HepG2 (cell line): ENCODE results near the gene ERV3-1. TPM values are rescaled to one million over a fixed set of nuclear protein-coding genes. Genes with fewer than 3 reads are reported as not detected.

Experiments
- FOXO1 ChIP-seq: sonication (generic); formaldehyde crosslinking; IDR thresholded peaks from 2 replicates; pipeline ENCODE4 v1.4.0; 2020; ENCODE audit warnings: missing genetic modification reagents
- PAF1 ChIP-seq: IDR thresholded peaks from 2 replicates; pipeline ENCODE4 v1.6.1; 2016; ENCODE audit warnings: missing genetic modification reagents, missing compliant biosample characterization
- POLR2G ChIP-seq: fragments of 200-400 bp; formaldehyde crosslinking; IDR thresholded peaks from 2 replicates; pipeline ENCODE4 v1.6.1; 2018; ENCODE audit warnings: mild to moderate bottlenecking, low read depth, low read length, moderate library complexity
- RBAK ChIP-seq: sonication (generic); formaldehyde crosslinking; IDR thresholded peaks from 2 replicates; pipeline ENCODE4 v1.5.1; 2020; ENCODE audit warnings: mild to moderate bottlenecking, missing genetic modification reagents
- SOX6 ChIP-seq, 2 experiments: fragments of 450-650 bp in 1 of 2; sonication (generic) in 1 of 2; formaldehyde crosslinking in 1 of 2; IDR thresholded peaks; 2 replicates each; pipeline versions ENCODE4 v1.4.0 to v1.6.1; 2017 to 2020; ENCODE audit warnings: antibody characterized with exemption in 1 of 2, mild to moderate bottlenecking in 1 of 2, missing genetic modification reagents in 1 of 2
- ZNF335 ChIP-seq: sonication (generic); formaldehyde crosslinking; IDR thresholded peaks from 2 replicates; pipeline ENCODE4 v1.4.0; 2020; ENCODE audit warnings: missing genetic modification reagents
- ZNF367 ChIP-seq: sonication (generic); formaldehyde crosslinking; IDR thresholded peaks from 2 replicates; pipeline ENCODE4 v1.4.0; 2020; ENCODE audit warnings: missing genetic modification reagents, borderline replicate concordance
- ZNF777 ChIP-seq: sonication (generic); formaldehyde crosslinking; IDR thresholded peaks from 2 replicates; pipeline ENCODE4 v1.4.0; 2020; ENCODE audit warnings: missing genetic modification reagents
- ZNF816 ChIP-seq: sonication (generic); formaldehyde crosslinking; IDR thresholded peaks from 2 replicates; pipeline ENCODE4 v1.8.0; 2022; ENCODE audit warnings: missing genetic modification reagents, mild to moderate bottlenecking, borderline replicate concordance
- polyA plus RNA-seq, 8 experiments: library from polyadenylated mRNA; depleted of rRNA in 3 of 8; stranded (reverse) in 7 of 8; unstranded in 1 of 8; fragments of >200 nt; fragmentation: Illumina TruSeq in 4 of 8; extraction: Trizol in 4 of 8; gene quantifications; 2 replicates each; pipeline versions ENCODE4 v1.2.1 to v1.2.3, GENCODE V29; 2011 to 2016; ENCODE audit warnings: low read depth in 4 of 8, missing spikeins in 1 of 8, mixed read lengths in 1 of 8; ENCODE audit not compliant: insufficient read depth in 1 of 8
- total RNA-seq, 5 experiments: library from RNA; depleted of rRNA; stranded (reverse); fragments of >200 nt; fragmentation: Illumina TruSeq; extraction: Trizol; gene quantifications; 2 replicates each; pipeline ENCODE4 v1.2.3, GENCODE V29; 2016; ENCODE audit warnings: low read depth in 1 of 5
- TF ChIP-seq, protein P1 (sequence below): sonication (generic); formaldehyde crosslinking; IDR thresholded peaks from 2 replicates; pipeline ENCODE4 v1.8.0; 2022; ENCODE audit warnings: mild to moderate bottlenecking, missing genetic modification reagents, moderate library complexity
- TF ChIP-seq, protein P2 (sequence below): IDR thresholded peaks from 2 replicates; pipeline ENCODE4 v1.6.1; 2016; ENCODE audit warnings: missing compliant biosample characterization, missing genetic modification reagents, borderline replicate concordance
- TF ChIP-seq, protein P3 (sequence below): IDR thresholded peaks from 2 replicates; pipeline ENCODE4 v1.6.1; 2016
- TF ChIP-seq, protein P4 (sequence below), 2 experiments: IDR thresholded peaks; 2 replicates each; pipeline ENCODE4 v1.6.1; 2011 to 2012; ENCODE audit warnings: low read length in 2 of 2, borderline replicate concordance in 1 of 2, low read depth in 1 of 2, mild to moderate bottlenecking in 1 of 2, moderate library complexity in 1 of 2
- TF ChIP-seq, protein P5 (sequence below): sonication (generic); formaldehyde crosslinking; IDR thresholded peaks from 2 replicates; pipeline ENCODE4 v1.4.0; 2020; ENCODE audit warnings: mild to moderate bottlenecking, missing genetic modification reagents

Gene ERV3-1
- total and polyA plus RNA-seq, 2 of the 13 experiments (the other 11 are each of a cell fraction or from before 2014, with no cell fraction given) = 20.4 to 86.3 TPM

DNA sequence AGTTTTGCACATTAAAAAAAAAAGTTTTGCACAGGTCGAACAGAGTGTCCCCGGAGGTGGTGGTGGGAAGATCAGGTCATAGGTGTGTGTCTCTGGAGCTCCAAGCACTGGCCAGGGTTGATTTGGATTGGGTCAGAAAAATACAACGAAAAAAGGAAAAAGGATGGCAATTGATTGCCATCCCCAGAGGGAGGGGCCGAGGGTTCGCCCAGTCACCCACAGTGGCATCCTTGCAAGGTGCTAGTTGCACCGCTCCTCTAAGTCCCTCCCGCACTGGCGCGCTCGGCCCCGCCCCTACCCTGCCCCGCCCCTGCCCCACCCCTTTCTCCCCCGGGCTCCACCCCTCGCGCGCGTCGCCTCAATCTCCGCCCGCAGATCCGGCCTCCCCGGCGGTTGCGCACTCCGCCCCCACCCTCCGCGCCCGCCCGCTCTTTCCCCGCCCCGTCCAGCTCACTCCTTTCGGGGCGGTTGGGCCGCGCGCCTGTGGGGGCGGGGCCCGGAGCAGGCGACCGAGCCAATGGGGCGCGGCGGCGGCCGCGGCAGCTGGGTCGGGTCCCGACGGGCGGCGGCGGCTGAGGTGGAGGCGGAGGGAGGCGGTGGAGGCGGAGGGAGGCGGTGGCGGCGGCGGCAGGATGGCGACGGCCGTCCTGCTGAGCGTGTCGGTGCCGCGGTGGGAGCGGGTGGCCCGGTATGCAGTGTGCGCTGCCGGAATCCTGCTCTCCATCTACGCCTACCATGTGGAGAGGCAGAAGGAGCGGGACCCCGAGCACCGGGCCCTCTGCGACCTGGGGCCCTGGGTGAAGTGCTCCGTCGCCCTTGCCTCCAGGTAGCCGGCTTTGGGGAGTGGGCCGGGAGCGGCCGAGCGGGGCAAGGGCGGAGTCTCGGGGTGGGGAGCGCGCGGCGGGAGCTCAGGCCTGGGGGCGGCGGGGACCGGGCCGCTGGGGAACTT lies 31.5 kb upstream of the ERV3-1 start (continued):
- TF ChIP-seq, protein P1, sequence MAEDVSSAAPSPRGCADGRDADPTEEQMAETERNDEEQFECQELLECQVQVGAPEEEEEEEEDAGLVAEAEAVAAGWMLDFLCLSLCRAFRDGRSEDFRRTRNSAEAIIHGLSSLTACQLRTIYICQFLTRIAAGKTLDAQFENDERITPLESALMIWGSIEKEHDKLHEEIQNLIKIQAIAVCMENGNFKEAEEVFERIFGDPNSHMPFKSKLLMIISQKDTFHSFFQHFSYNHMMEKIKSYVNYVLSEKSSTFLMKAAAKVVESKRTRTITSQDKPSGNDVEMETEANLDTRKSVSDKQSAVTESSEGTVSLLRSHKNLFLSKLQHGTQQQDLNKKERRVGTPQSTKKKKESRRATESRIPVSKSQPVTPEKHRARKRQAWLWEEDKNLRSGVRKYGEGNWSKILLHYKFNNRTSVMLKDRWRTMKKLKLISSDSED = no peak
- TF ChIP-seq SOX6 (IDR thresholded peaks at IDR 0.05) = no peak
- no peak for TF ChIP-seq SOX6 (CRISPR knock-in tag; IDR thresholded peaks at IDR 0.05)
- TF ChIP-seq, protein P2, sequence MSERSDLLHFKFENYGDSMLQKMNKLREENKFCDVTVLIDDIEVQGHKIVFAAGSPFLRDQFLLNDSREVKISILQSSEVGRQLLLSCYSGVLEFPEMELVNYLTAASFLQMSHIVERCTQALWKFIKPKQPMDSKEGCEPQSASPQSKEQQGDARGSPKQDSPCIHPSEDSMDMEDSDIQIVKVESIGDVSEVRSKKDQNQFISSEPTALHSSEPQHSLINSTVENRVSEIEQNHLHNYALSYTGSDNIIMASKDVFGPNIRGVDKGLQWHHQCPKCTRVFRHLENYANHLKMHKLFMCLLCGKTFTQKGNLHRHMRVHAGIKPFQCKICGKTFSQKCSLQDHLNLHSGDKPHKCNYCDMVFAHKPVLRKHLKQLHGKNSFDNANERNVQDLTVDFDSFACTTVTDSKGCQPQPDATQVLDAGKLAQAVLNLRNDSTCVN (CRISPR knock-in tag) = no peak
- TF ChIP-seq, protein P3, sequence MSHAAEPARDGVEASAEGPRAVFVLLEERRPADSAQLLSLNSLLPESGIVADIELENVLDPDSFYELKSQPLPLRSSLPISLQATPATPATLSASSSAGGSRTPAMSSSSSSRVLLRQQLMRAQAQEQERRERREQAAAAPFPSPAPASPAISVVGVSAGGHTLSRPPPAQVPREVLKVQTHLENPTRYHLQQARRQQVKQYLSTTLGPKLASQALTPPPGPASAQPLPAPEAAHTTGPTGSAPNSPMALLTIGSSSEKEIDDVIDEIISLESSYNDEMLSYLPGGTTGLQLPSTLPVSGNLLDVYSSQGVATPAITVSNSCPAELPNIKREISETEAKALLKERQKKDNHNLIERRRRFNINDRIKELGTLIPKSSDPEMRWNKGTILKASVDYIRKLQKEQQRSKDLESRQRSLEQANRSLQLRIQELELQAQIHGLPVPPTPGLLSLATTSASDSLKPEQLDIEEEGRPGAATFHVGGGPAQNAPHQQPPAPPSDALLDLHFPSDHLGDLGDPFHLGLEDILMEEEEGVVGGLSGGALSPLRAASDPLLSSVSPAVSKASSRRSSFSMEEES (CRISPR knock-in tag) = no peak
- no peak for TF ChIP-seq PAF1 (CRISPR knock-in tag)
- TF ChIP-seq ZNF335 (CRISPR knock-in tag) = no peak
- TF ChIP-seq, protein P4, sequence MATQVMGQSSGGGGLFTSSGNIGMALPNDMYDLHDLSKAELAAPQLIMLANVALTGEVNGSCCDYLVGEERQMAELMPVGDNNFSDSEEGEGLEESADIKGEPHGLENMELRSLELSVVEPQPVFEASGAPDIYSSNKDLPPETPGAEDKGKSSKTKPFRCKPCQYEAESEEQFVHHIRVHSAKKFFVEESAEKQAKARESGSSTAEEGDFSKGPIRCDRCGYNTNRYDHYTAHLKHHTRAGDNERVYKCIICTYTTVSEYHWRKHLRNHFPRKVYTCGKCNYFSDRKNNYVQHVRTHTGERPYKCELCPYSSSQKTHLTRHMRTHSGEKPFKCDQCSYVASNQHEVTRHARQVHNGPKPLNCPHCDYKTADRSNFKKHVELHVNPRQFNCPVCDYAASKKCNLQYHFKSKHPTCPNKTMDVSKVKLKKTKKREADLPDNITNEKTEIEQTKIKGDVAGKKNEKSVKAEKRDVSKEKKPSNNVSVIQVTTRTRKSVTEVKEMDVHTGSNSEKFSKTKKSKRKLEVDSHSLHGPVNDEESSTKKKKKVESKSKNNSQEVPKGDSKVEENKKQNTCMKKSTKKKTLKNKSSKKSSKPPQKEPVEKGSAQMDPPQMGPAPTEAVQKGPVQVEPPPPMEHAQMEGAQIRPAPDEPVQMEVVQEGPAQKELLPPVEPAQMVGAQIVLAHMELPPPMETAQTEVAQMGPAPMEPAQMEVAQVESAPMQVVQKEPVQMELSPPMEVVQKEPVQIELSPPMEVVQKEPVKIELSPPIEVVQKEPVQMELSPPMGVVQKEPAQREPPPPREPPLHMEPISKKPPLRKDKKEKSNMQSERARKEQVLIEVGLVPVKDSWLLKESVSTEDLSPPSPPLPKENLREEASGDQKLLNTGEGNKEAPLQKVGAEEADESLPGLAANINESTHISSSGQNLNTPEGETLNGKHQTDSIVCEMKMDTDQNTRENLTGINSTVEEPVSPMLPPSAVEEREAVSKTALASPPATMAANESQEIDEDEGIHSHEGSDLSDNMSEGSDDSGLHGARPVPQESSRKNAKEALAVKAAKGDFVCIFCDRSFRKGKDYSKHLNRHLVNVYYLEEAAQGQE (IDR thresholded peaks at IDR 0.05; ENCODE audit: borderline replicate concordance in 1 of 2, low read depth in 1 of 2, low read length in 2 of 2) = peak in 1 of 2 experiments; percentile 41; a peak in 1 of 4 replicates
- TF ChIP-seq ZNF777 (CRISPR knock-in tag) = no peak
- no peak for TF ChIP-seq RBAK (CRISPR knock-in tag)
- TF ChIP-seq POLR2G = peak; percentile 77
- TF ChIP-seq ZNF816 (CRISPR knock-in tag) = 0 out of 2 replicates have a peak, but pooled peaks have one; percentile 38
- no peak for TF ChIP-seq FOXO1 (CRISPR knock-in tag)
- TF ChIP-seq, protein P5, sequence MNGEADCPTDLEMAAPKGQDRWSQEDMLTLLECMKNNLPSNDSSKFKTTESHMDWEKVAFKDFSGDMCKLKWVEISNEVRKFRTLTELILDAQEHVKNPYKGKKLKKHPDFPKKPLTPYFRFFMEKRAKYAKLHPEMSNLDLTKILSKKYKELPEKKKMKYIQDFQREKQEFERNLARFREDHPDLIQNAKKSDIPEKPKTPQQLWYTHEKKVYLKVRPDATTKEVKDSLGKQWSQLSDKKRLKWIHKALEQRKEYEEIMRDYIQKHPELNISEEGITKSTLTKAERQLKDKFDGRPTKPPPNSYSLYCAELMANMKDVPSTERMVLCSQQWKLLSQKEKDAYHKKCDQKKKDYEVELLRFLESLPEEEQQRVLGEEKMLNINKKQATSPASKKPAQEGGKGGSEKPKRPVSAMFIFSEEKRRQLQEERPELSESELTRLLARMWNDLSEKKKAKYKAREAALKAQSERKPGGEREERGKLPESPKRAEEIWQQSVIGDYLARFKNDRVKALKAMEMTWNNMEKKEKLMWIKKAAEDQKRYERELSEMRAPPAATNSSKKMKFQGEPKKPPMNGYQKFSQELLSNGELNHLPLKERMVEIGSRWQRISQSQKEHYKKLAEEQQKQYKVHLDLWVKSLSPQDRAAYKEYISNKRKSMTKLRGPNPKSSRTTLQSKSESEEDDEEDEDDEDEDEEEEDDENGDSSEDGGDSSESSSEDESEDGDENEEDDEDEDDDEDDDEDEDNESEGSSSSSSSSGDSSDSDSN (CRISPR knock-in tag) = peak; percentile 69; the same call in 1 of the 2 replicates
- no peak for TF ChIP-seq ZNF367 (CRISPR knock-in tag)
